IMR-90 (cell line): ENCODE measurements around the gene ZNF521. TPM values are rescaled to one million over a fixed set of nuclear protein-coding genes. Genes with fewer than 3 reads are reported as not detected.
A peak's percentile ranks its signal among the peaks of the same experiment; 100 is the strongest.

Experiments
- ATAC-seq: fragments of 200-7000 bp; cut with Tn5 transposase; 2 replicates; pipeline ENCODE4 v1.9.1; 2020; ENCODE audit warnings: low read depth, mild to moderate bottlenecking, moderate library complexity
- BruUV-seq: library from RNA; stranded (reverse); fragments of 400-500 nt; replicated peaks from 2 replicates; lab custom pipeline; 2021; lab: Mats Ljungman, UMichigan
- CTCF ChIA-PET: fragments of 300-600 bp; formaldehyde crosslinking; extraction: SDS; loops from one replicate; lab custom pipeline; 2021; ENCODE audit warnings: antibody characterized with exemption; lab: Yijun Ruan, JAX
- POLR2A ChIA-PET: fragments of 300-600 bp; sonication (Branson Sonifier 250); formaldehyde crosslinking; loops from one replicate; lab custom pipeline; 2022; ENCODE audit warnings: antibody characterized with exemption; ENCODE audit not compliant: unreplicated experiment; lab: Charles Lee
- DNase-seq: peaks from one replicate; pipeline ENCODE4 v3.0.0; 2013
- H2AFZ ChIP-seq: replicated peaks from 2 replicates; pipeline ENCODE3; 2013; ENCODE audit warnings: low read length, mild to moderate bottlenecking; ENCODE audit not compliant: poor library complexity
- H2AK5ac ChIP-seq: 2 replicates; pipeline ENCODE4 v1.6.1; 2013; ENCODE audit warnings: low read depth, low read length, inconsistent platforms
- H2AK9ac ChIP-seq: replicated peaks from 2 replicates; pipeline ENCODE3; 2013; ENCODE audit warnings: mild to moderate bottlenecking, low read depth, low read length, moderate library complexity; ENCODE audit not compliant: poor library complexity
- H2BK120ac ChIP-seq: 2 replicates; pipeline ENCODE4 v1.6.1; 2013; ENCODE audit warnings: low read depth, low read length, inconsistent platforms
- H2BK15ac ChIP-seq: 3 replicates; pipeline ENCODE4 v1.6.1; 2013; ENCODE audit warnings: low read depth, low read length, inconsistent platforms
- H2BK20ac ChIP-seq: 2 replicates; pipeline ENCODE4 v1.6.1; 2013; ENCODE audit warnings: low read depth, mild to moderate bottlenecking, inconsistent platforms, low read length, moderate library complexity
- H2BK5ac ChIP-seq: 2 replicates; pipeline ENCODE4 v1.6.1; 2013; ENCODE audit warnings: mild to moderate bottlenecking, low read depth, low read length, inconsistent platforms; ENCODE audit not compliant: poor library complexity, severe bottlenecking
- H3K14ac ChIP-seq: replicated peaks from 2 replicates; pipeline ENCODE4 v1.6.1; 2013; ENCODE audit warnings: low read depth, low read length, inconsistent platforms
- H3K18ac ChIP-seq: 2 replicates; pipeline ENCODE4 v1.6.1; 2013; ENCODE audit warnings: low read depth, low read length, control low read depth
- H3K23ac ChIP-seq: 2 replicates; pipeline ENCODE4 v1.6.1; 2013; ENCODE audit warnings: low read depth, low read length, inconsistent platforms
- H3K27ac ChIP-seq: 2 replicates; pipeline ENCODE4 v1.5.1; 2013; ENCODE audit warnings: mild to moderate bottlenecking, control low read depth, low read length; ENCODE audit not compliant: insufficient read depth
- H3K27me3 ChIP-seq: 2 replicates; pipeline ENCODE4 v1.6.1; 2013; ENCODE audit warnings: low read length; ENCODE audit not compliant: control insufficient read depth, insufficient read depth
- H3K36me3 ChIP-seq: 2 replicates; pipeline ENCODE4 v1.6.1; 2013; ENCODE audit warnings: low read length, mixed read lengths; ENCODE audit not compliant: control insufficient read depth, insufficient read depth
- H3K4ac ChIP-seq: 2 replicates; pipeline ENCODE4 v1.6.1; 2013; ENCODE audit warnings: low read depth, low read length, inconsistent platforms
- H3K4me1 ChIP-seq: 2 replicates; pipeline ENCODE4 v1.6.1; 2013; ENCODE audit warnings: low read length, mixed read lengths; ENCODE audit not compliant: control insufficient read depth, insufficient read depth
- H3K4me2 ChIP-seq: 2 replicates; pipeline ENCODE4 v1.6.1; 2013; ENCODE audit warnings: low read depth, mild to moderate bottlenecking, control low read depth, low read length, moderate library complexity
- H3K4me3 ChIP-seq: 2 replicates; pipeline ENCODE4 v1.5.1; 2013; ENCODE audit warnings: low read depth, mild to moderate bottlenecking, control low read depth, low read length, moderate library complexity; ENCODE audit not compliant: insufficient read depth
- H3K56ac ChIP-seq: 2 replicates; pipeline ENCODE4 v1.6.1; 2013; ENCODE audit warnings: low read length, inconsistent platforms; ENCODE audit not compliant: insufficient read depth; ENCODE audit errors: extremely low read depth
- H3K79me1 ChIP-seq, 2 experiments: 2 replicates each; pipeline ENCODE4 v1.6.1; 2013; ENCODE audit warnings: low read length in 2 of 2, inconsistent platforms in 1 of 2, low read depth in 1 of 2
- H3K9ac ChIP-seq: 2 replicates; pipeline ENCODE4 v1.6.1; 2013; ENCODE audit warnings: low read depth, low read length, control low read depth
- H3K9me1 ChIP-seq: 2 replicates; pipeline ENCODE4 v1.6.1; 2013; ENCODE audit warnings: low read length, inconsistent platforms; ENCODE audit not compliant: insufficient read depth
- H3K9me3 ChIP-seq: 2 replicates; pipeline ENCODE4 v1.6.1; 2013; ENCODE audit warnings: low read length; ENCODE audit not compliant: control insufficient read depth, insufficient read depth
- H4K20me1 ChIP-seq: 2 replicates; pipeline ENCODE4 v1.6.1; 2013; ENCODE audit warnings: low read length, inconsistent platforms; ENCODE audit not compliant: insufficient read depth
- H4K5ac ChIP-seq: 2 replicates; pipeline ENCODE4 v1.6.1; 2013; ENCODE audit warnings: mild to moderate bottlenecking, low read depth, low read length, control low read depth
- H4K8ac ChIP-seq, 2 experiments: 2 replicates each; pipeline ENCODE4 v1.6.1; 2013; ENCODE audit warnings: low read depth in 2 of 2, low read length in 2 of 2, control low read depth in 1 of 2, inconsistent platforms in 1 of 2
- H4K91ac ChIP-seq: 2 replicates; pipeline ENCODE4 v1.6.1; 2013; ENCODE audit warnings: low read depth, low read length, inconsistent platforms; ENCODE audit not compliant: insufficient read depth
- CTCF ChIP-seq: conservative IDR thresholded peaks from 2 replicates; pipeline ENCODE4 v1.5.1; 2012; ENCODE audit warnings: mild to moderate bottlenecking, low read depth, low read length, improper control_type of control experiment
- NFE2L2 ChIP-seq: fragments of 150-350 bp; IDR thresholded peaks from 2 replicates; pipeline ENCODE4 v1.6.1; 2016; ENCODE audit warnings: low read depth, mild to moderate bottlenecking, low read length
- RFX5 ChIP-seq: IDR thresholded peaks from 2 replicates; pipeline ENCODE4 v1.8.0; 2012; ENCODE audit warnings: low read depth, mild to moderate bottlenecking, low read length, moderate library complexity
- dilution Hi-C: fragments of 300-500 bp; cut with HindIII; formaldehyde crosslinking; loops from one replicate; pipeline ENCODE4 v1.14.3; 2018; ENCODE audit warnings: low sequenced_read_pairs; ENCODE audit not compliant: unreplicated experiment
- in situ Hi-C: fragments of 300-500 bp; cut with MboI; formaldehyde crosslinking; loops from 3 replicates; pipeline ENCODE4 v1.14.3; 2019; ENCODE audit warnings: low sequenced_read_pairs, inconsistent platforms, mixed read lengths
- intact Hi-C: fragments of 100-400 bp; cut with micrococcal nuclease; formaldehyde crosslinking; loops from 2 replicates; pipeline ENCODE4 v1.10.0; 2022
- polyA plus RNA-seq, 3 experiments: library from polyadenylated mRNA; depleted of rRNA; stranded (reverse); fragments of >200 nt; gene quantifications; 2 replicates each; pipeline ENCODE4 v1.2.3, GENCODE V29; 2012; ENCODE audit warnings: low replicate concordance in 1 of 3
- total RNA-seq: library from RNA; depleted of rRNA; stranded (reverse); fragments of >200 nt; gene quantifications from 2 replicates; pipeline ENCODE4 v1.2.3, GENCODE V29; 2012

The ZNF521 gene
- total and polyA plus RNA-seq, 2 of the 4 experiments (the other 2 are of a cell fraction): 21.5 to 59.3 TPM

GRCh38 chr18:25310045-25310444 lies 41.9 kb downstream of the ZNF521 start:
- Histone ChIP-seq H3K23ac (no peak overlapping the region), H3K79me1 (peaks cover 0 to 22% of the 10 kb centered on the region in 2 experiments; a peak in 3 of 4 replicates), H4K91ac (no peak overlapping the region), H3K9me1 (peaks cover 3% of the 10 kb centered on the region; the same call in 1 of the 2 replicates), H3K9ac (no peak overlapping the region), H3K36me3 (peaks cover 5% of the 10 kb centered on the region), H4K8ac (no peak overlapping the region), H2AFZ (no peak overlapping the region), H3K4me2 (no peak overlapping the region), H2AK5ac (no peak overlapping the region), H4K20me1 (no peaks in the 10 kb centered on the region), H3K27me3 (no peaks in the 10 kb centered on the region), H3K4me1 (peaks cover 3% of the 10 kb centered on the region), H2BK15ac (no peak overlapping the region), H3K14ac (no peak overlapping the region), H2BK20ac (no peak overlapping the region), H3K4me3 (no peak overlapping the region), H3K18ac (no peak overlapping the region), H3K9me3 (no peaks in the 10 kb centered on the region), H2AK9ac (no peak overlapping the region), H3K27ac (no peak overlapping the region), H3K56ac (no peak overlapping the region), H2BK5ac (no peak overlapping the region), H2BK120ac (no peak overlapping the region), H4K5ac (no peak overlapping the region), H3K4ac (no peak overlapping the region)
- CTCF ChIA-PET: interaction anchor here (0.6 kb wide), 1 partner anchor 149 kb away, joined by 3 read pairs; no protein-coding TSS in a partner anchor
- intact Hi-C loops: no loop called here
- dilution Hi-C loops: no loop called here
- DNase-seq (peak; percentile 80), ATAC-seq (no peak; the same call in 1 of the 2 replicates)
- in situ Hi-C loops: no loop called here
- TF ChIP-seq NFE2L2 (no peak), RFX5 (no peak), CTCF (peak; percentile 31; the same call in 1 of the 2 replicates)
- POLR2A ChIA-PET: no interaction called here
- no TSS peak for BruUV-seq
